Activated T-cell treated with anti-CD3 and anti-CD28 coated beads, Interleukin-2, amount 50 U/mL, for 48 hours (primary cell): ENCODE data around the gene ELF5.

Experiments
- DNase-seq, 2 experiments: peaks; one replicate each; pipeline ENCODE4 v3.0.0-alpha.2; 2020

ELF5 gene

DNA sequence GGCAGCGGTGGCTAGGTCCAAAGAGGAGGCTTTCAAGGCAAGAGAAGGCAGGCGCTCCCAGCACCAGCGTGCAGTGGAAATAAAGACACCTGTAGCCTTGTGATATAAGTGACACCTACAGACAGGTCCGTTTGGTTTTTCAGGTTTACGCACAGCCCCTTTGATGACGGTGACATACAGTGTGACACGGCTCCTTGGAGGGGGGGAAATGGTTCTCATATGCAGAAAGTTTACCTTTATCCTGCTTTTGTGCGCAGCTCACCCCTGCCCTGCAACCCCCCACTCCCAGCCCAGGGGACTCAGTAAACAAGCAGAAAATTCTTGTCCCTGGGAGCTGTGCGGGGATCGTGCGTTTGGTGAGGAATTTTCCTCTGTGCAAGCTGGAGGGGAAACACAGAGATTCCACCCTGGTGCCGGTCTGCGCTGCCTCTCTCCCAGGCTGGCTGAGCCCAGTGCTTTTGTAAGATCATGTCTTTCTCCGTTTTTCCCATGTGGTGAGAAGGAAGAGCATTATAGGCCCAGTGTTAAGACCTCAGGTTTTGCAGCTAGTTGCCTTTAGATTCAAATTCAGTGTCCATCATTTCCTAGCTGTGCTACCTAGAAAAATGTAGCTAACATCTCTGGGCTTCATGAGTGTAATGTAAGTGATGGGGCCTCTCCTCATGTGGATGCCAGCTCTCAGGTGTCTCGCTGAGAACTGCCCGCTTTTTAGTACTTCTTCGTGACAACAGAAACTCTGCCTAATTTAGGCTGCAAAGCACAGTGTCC, at the start of gene ELF5:
ELF5 (minus strand) TSS at position 113 of the 768 bp plus-strand sequence. CDS start 8,045 bp downstream, outside the sequence.
- DNase-seq = no peak

DNA sequence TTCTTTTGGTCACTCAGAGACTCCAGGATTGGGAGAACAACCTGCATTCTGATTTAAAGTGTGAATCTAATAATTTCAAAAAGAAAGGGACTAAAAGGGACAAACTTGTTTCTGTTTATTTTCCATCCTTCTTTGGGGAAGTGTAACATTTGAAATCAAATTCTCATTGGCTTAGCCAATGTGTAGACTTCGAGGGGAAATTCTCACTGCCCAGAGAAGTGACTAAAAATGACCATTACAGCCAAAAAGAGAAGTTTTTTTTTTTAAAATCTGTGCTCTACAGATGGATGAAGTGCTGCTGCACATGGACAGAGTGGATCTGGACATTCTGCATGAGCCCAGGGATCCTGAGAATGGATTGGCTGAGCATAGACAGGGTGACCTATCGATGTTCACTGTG, 49.4 kb upstream of the ELF5 start:
- DNase-seq = no peak

DNA sequence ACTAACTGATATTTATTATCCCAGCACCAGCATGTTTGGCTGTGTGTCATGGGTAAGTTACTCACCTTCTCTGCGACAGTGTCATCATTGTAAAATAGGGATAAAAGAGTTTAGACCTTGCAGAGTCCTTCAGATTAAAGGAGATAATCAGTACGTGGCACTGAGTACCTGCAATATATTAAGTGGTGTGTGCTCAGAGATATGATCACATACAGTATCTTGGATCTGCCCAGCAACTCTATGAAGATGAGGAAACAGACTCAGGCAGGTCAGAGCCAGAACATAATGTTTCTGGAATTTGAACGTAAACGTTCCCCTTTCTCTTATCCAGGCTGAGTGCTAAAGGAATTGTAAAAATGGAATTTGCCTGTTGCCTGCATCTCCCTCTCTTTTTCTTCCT, 46.9 kb upstream of the ELF5 start:
- no peak for DNase-seq

- no peak for DNase-seq
Observed at GRCh38 chr11:34558673-34559072, 45.1 kb upstream of the ELF5 start.

DNA sequence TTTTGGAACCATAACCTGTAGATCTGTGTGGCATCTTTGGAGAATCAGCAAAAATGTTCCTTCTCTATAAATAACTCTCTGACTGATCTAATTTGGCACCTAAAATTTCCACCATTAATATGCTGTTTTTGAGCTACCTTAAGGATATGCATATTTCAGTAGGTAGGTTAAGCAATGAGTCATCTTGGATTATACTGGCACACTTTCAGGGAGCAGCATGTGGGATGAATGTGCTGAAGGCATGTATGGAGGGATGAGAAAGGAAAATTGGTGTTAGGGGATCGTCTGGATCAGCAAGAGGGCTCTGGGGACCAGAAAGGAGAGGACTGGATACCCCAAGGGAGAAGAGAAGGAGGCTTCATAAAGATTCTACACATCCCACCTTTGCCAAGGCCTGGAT, 44.6 kb upstream of the ELF5 start:
- no peak for DNase-seq

DNA sequence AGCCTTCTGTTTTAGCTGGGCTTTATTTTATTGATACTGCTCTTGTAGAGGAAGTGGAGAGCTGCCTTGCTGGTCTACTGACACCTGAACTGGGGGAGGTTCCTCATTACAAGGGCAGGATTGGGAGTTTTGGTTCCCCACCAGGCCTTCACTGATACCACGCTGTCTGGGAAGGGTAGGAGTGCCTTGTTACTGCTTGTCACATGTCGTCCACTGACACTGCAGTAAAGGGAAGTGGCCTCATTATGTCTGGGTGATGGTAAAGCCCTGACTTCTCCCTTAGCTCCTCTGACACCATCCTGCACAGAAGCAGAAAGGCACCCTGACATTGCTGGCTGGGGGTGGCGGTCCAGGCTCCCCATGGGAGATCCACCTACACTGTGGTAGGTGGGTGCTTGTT, 38.7 kb upstream of the ELF5 start:
- no peak for DNase-seq

DNA sequence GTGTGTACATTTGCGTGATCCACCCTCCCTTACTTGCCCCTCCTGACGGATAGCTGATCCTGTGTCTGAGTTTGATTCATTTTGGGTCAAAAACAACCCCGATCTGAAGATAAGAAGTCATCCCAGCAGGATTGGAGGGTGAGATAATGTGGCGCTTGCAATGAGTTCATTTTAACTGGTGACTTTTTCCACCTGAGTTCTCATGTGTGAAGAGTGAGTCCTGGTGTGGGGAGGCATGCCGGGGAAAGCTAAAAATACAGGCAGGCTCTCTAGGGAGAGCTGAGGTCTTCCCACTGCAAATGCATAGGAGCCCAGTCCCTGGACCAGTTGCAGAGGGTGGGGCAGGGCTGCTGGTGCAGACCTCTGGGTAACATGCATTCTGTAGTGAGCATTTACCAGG, 35.7 kb upstream of the ELF5 start:
- no peak for DNase-seq

DNA sequence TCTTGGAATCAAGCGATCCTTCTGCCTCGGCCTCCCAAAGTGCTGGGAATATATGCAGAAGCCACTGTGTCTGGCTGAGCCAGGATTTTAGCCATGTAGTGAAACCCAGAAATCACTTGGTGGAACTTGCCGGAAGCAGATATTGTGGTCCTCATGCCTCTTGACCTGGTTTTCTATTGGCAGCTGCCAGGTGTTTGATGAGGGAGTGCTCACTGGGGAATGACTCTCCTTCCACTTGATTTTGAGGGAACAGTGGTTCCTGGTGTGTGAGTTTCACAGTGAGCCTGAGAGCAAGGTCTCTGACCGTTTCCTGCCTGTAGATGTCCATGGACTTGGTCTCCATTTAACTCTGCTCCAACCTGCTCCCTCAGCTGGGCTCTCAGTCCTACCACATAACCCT, 34.7 kb upstream of the ELF5 start:
- no peak for DNase-seq

DNA sequence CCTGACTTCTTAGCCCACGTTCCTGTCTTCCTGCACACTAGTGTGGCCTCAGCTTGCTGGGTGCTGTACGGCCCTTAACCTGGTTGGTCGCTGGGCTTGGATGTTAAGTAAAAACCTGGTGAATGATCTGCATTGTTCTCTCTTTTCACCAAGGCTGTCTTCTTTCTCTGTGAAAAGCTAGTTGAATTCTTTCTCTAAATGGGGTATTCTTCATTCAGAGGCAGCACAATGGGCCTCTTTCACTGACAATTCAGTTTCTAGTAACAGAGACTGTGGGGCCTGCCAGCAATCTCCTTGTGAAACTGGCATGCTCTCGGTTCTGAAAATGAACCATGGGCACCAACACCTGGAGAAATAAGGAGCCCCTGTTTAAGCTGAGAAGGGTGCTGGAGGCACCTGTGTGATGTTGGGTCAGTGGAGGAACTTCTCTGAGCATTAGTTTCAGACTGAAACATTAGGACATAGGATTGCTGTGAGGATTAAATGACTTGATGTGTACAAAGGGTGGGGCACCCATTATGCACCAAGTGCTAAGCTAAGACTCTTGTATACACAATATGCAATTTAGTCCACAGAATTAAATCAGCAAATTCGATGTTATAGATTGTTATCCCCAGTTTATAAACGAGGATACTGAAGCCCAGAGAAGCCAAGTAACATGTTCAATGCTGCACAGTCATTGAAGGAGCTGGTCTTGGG, 33.1 kb upstream of the ELF5 start:
- DNase-seq = no peak

DNA sequence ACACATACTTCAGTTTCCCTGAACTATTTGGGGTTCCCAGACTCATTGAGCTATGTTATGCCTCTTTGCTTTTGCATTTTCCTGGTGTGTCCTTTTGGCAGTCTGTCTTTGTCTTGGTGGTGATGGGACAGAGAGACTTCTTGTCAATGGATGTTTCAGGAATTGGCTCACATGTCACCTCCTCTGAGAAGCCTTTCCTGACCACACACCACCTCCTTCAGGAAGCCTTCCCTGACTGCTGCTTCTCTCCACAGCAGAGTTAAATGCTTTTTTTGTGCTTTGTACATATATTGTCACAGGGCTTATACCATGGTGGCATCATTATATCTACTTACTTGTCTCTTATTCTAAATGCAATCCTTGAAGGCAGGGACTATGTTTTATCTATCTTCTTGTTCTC, 28.5 kb upstream of the ELF5 start:
- no peak for DNase-seq

- no peak for DNase-seq
Observed at GRCh38 chr11:34540870-34541269, 27.3 kb upstream of the ELF5 start.

- no peak for DNase-seq
Observed at GRCh38 chr11:34537636-34538035, 24.0 kb upstream of the ELF5 start.

DNA sequence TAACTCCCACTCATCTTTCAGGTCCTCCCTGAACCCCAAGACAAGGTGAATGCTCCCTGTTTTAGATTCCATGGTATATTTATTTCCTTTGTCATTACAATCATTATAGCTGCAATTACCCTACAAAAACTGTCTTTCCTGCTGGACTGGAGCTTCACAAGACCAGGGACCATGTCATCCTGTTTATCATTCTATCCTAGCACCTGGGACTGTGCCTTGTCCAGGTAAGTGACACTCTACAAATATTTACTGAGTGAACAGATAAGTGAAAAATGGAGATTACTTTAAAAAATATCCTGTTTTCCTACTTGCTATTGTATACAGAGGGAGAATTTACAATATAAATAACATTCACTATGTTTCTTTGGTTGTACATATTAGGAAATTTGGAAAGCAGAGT, 22.5 kb upstream of the ELF5 start:
- DNase-seq = no peak

DNA sequence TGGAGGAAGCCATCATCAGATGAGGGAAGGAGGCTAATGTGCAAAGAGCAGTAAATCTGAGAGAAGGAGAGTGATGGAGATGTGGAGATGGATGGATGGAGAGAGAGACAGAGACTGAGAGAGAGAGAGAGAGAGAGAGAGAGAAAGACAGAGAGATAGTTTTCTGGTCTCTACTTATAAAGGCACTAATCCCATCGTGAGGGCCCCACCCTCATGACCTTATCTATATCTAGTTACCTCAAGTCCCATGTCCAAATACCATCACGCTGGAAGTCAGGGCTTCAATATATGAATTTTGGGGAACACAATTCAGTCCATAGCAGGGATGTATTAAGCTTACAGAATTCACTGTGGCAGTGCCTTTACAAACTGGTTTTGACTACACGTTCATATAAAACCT, 21.2 kb upstream of the ELF5 start:
- no peak for DNase-seq

DNA sequence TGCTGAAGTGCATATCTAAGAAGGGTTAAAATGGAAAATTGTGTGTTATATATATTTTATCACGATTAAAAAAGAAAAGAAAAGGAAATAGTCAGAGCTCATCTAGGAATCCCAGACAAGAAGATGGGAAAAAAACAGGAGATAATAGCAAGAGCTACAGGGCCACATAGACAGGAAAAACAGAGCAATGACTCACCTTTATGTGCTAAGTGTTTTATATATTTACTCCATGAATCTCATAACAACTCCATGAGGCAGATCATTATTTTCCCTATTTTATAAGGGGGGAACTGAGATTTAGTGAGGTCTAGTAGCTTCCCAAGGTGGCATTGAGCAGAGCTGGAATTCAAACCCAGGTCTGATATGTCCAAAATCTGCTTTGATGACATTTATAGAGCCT, 18.1 kb upstream of the ELF5 start:
- DNase-seq = no peak

- DNase-seq = no peak
Observed at GRCh38 chr11:34530545-34531234, 17.1 kb upstream of the ELF5 start.

- no peak for DNase-seq
Observed at GRCh38 chr11:34529643-34530042, 16.0 kb upstream of the ELF5 start.

GRCh38 chr11:34528072-34528471, 14.5 kb upstream of the ELF5 start:
- no peak for DNase-seq

- DNase-seq = no peak
Observed at GRCh38 chr11:34525888-34526657, 12.5 kb upstream of the ELF5 start.

GRCh38 chr11:34525098-34525497, 11.5 kb upstream of the ELF5 start:
- no peak for DNase-seq

- no peak for DNase-seq
Observed at GRCh38 chr11:34524696-34525095, 11.1 kb upstream of the ELF5 start.

- DNase-seq = no peak
Observed at GRCh38 chr11:34523053-34523452, 9.5 kb upstream of the ELF5 start.

- DNase-seq = no peak
Observed at GRCh38 chr11:34522188-34522587, 8.6 kb upstream of the ELF5 start.
